K562 (cell line): ENCODE results near the gene WDR62. TPM values are rescaled to one million over a fixed set of nuclear protein-coding genes. Genes with fewer than 3 reads are reported as not detected.
A peak's percentile ranks its signal among the peaks of the same experiment; 100 is the strongest.

Experiments used
- CTCFL ChIP-seq: IDR thresholded peaks from 2 replicates; pipeline ENCODE4 v1.6.1; 2011; ENCODE audit warnings: borderline replicate concordance, low read depth, mild to moderate bottlenecking, moderate library complexity, low read length; ENCODE audit not compliant: insufficient read depth, poor library complexity, severe bottlenecking
- ELF1 ChIP-seq: fragments of 200-800 bp; sonication (Bioruptor generic); IDR thresholded peaks from 2 replicates; pipeline ENCODE4 v1.6.1; 2016; ENCODE audit warnings: missing genetic modification characterization, missing compliant biosample characterization
- ETS1 ChIP-seq: conservative IDR thresholded peaks from 2 replicates; pipeline ENCODE4 v1.6.1; 2011; ENCODE audit warnings: low read depth, mild to moderate bottlenecking, low read length; ENCODE audit not compliant: control insufficient read depth
- ETV5 ChIP-seq: sonication (generic); formaldehyde crosslinking; IDR thresholded peaks from 2 replicates; pipeline ENCODE4 v1.4.0; 2020; ENCODE audit warnings: low read depth, mild to moderate bottlenecking, missing genetic modification reagents
- FOXA3 ChIP-seq, 2 experiments: fragments of 450-650 bp in 1 of 2; sonication (generic) in 1 of 2; formaldehyde crosslinking; IDR thresholded peaks in 1 of 2; conservative IDR thresholded peaks in 1 of 2; 2 replicates each; pipeline versions ENCODE4 v1.4.0 to v1.8.0; 2020 to 2022; ENCODE audit warnings: mild to moderate bottlenecking in 2 of 2, missing genetic modification reagents in 1 of 2
- NKRF ChIP-seq: fragments of 450-650 bp; IDR thresholded peaks from 2 replicates; pipeline ENCODE4 v1.6.1; 2016; ENCODE audit warnings: borderline replicate concordance
- SP1 ChIP-seq: sonication (generic); formaldehyde crosslinking; IDR thresholded peaks from 2 replicates; pipeline ENCODE4 v1.8.1; 2022; ENCODE audit warnings: mild to moderate bottlenecking, missing genetic modification reagents
- STAG1 ChIP-seq: sonication (generic); formaldehyde crosslinking; IDR thresholded peaks from 2 replicates; pipeline ENCODE4 v1.5.0; 2020; ENCODE audit warnings: missing genetic modification reagents, borderline replicate concordance
- TEAD2 ChIP-seq: fragments of 450-650 bp; IDR thresholded peaks from 2 replicates; pipeline ENCODE4 v1.6.1; 2016; ENCODE audit warnings: missing genetic modification characterization, control low read depth, missing compliant biosample characterization
- ZBTB7A ChIP-seq: IDR thresholded peaks from 2 replicates; pipeline ENCODE4 v1.6.1; 2011; ENCODE audit warnings: low read depth, mild to moderate bottlenecking, low read length, moderate library complexity, borderline replicate concordance; ENCODE audit not compliant: control insufficient read depth
- ZNF445 ChIP-seq: fragments of 250-450 bp; sonication (Bioruptor Pico); IDR thresholded peaks from 2 replicates; pipeline ENCODE4 v1.4.0; 2020; ENCODE audit warnings: low read depth, mild to moderate bottlenecking, moderate library complexity
- polyA plus RNA-seq, 8 experiments: library from polyadenylated mRNA; depleted of rRNA in 4 of 8; stranded (reverse) in 5 of 8; unstranded in 3 of 8; fragments of >200 nt; fragmentation: Nextera tagmentation in 2 of 8; fragmentation: Illumina TruSeq in 1 of 8; extraction: Ambion mirVana in 2 of 8; extraction: Trizol in 1 of 8; gene quantifications; 2 replicates each; pipeline versions ENCODE4 v1.2.1 to v1.2.3, GENCODE V29; 2011 to 2014; ENCODE audit warnings: inconsistent platforms in 1 of 8, missing spikeins in 1 of 8
- total RNA-seq, 7 experiments: library from RNA; depleted of rRNA in 6 of 7; stranded (reverse); fragments of >200 nt in 6 of 7; fragmentation: Illumina TruSeq in 2 of 7; extraction: Trizol in 2 of 7; gene quantifications; 2 replicates each; pipeline versions ENCODE4 v1.2.1 to v1.2.3, GENCODE V29; 2011 to 2021; ENCODE audit warnings: low replicate concordance in 1 of 7

WDR62 gene
- total and polyA plus RNA-seq, 9 of the 15 experiments (the other 6 are each of a cell fraction or from before 2014, with no cell fraction given): 0.35 to 32.8 (median 14.4) TPM

GRCh38 chr19:36113894-36114720, 59.4 kb downstream of the WDR62 start (continued):
- TF ChIP-seq FOXA3 (CRISPR knock-in tag; conservative IDR thresholded peaks at IDR 0.05 in 1 of 2, IDR thresholded peaks at IDR 0.05 in 1 of 2) (peak; percentile 50 to 97), CTCFL (peak; percentile 19), SP1 (CRISPR knock-in tag) (no peak), ELF1 (tag) (0 out of 2 replicates have a peak, but pooled peaks have one; percentile 13), STAG1 (CRISPR knock-in tag) (no peak), ZBTB7A (no peak), ETS1 (peak; percentile 49; the same call in 1 of the 2 replicates), TEAD2 (tag) (no peak), NKRF (peak; percentile 38; the same call in 1 of the 2 replicates), ETV5 (CRISPR knock-in tag) (0 out of 2 replicates have a peak, but pooled peaks have one; percentile 54), ZNF445 (no peak)
